M059J (cell line): Measurements from ENCODE around the gene ZNF541. TPM values are rescaled to one million over a fixed set of nuclear protein-coding genes. Genes with fewer than 3 reads are reported as not detected.
"Not testable (repeated sequence)": the region's sequence is repeated elsewhere in the genome, so short reads cannot be mapped to it uniquely, and the experiment has no call there.

Experiments used
- DNase-seq: peaks from one replicate; pipeline ENCODE4 v3.0.0-alpha.2; 2012; ENCODE audit warnings: low read depth
- total RNA-seq: library from RNA; depleted of rRNA; stranded (reverse); fragments of >200 nt; shearing (Covaris generic); gene quantifications from 2 replicates; pipeline ENCODE4 v1.2.3, GENCODE V29; 2014

ZNF541 gene
- total RNA-seq, 1 experiment from 2014 or later = 0.27 TPM

GRCh38 chr19:47599671-47600245 lies 26.8 kb upstream of the ZNF541 start:
- DNase-seq = peak; percentile 48

GRCh38 chr19:47598407-47599349 lies 25.7 kb upstream of the ZNF541 start:
- DNase-seq = peak; percentile 99

- DNase-seq = peak; percentile 41
Observed at GRCh38 chr19:47595944-47596343, 23.0 kb upstream of the ZNF541 start.

- DNase-seq = no peak
Observed at GRCh38 chr19:47593860-47594259, 20.9 kb upstream of the ZNF541 start.

- no peak for DNase-seq
Observed at GRCh38 chr19:47589824-47590223, 16.9 kb upstream of the ZNF541 start.

GRCh38 chr19:47587295-47587694 lies 14.3 kb upstream of the ZNF541 start:
- peak; percentile 73 for DNase-seq

- not testable (repeated sequence) for DNase-seq
Observed at GRCh38 chr19:47583161-47583560, 10.2 kb upstream of the ZNF541 start.

GRCh38 chr19:47582320-47582909 lies 9.5 kb upstream of the ZNF541 start:
- peak; percentile 63 for DNase-seq

- no peak for DNase-seq
Observed at GRCh38 chr19:47581605-47582319, 8.8 kb upstream of the ZNF541 start.

GRCh38 chr19:47580397-47580796 lies 7.4 kb upstream of the ZNF541 start:
- no peak for DNase-seq

- no peak for DNase-seq
Observed at GRCh38 chr19:47572635-47573034, 313 bp downstream of the ZNF541 start.

GRCh38 chr19:47569331-47569730 lies 3.6 kb downstream of the ZNF541 start:
- DNase-seq = no peak

- DNase-seq = no peak
Observed at GRCh38 chr19:47564081-47564480, 8.9 kb downstream of the ZNF541 start.

- DNase-seq = peak; percentile 12
Observed at GRCh38 chr19:47561440-47562057, 11.4 kb downstream of the ZNF541 start.

- DNase-seq = peak; percentile 16
Observed at GRCh38 chr19:47560999-47561398, 11.9 kb downstream of the ZNF541 start.

- DNase-seq = no peak
Observed at GRCh38 chr19:47550129-47550528, 22.8 kb downstream of the ZNF541 start.

- DNase-seq = no peak
Observed at GRCh38 chr19:47549261-47549862, 23.6 kb downstream of the ZNF541 start.

- no peak for DNase-seq
Observed at GRCh38 chr19:47547199-47547598, 25.7 kb downstream of the ZNF541 start.

GRCh38 chr19:47545061-47545948 lies 27.6 kb downstream of the ZNF541 start:
- no peak for DNase-seq

- DNase-seq = no peak
Observed at GRCh38 chr19:47544476-47544875, 28.5 kb downstream of the ZNF541 start.
